ENCODE results near the gene GALE. TPM values are rescaled to one million over a fixed set of nuclear protein-coding genes. Genes with fewer than 3 reads are reported as not detected.
A peak's percentile ranks its signal among the peaks of the same experiment; 100 is the strongest.

Gene GALE
- total RNA-seq, 4 donors from 2014 or later, result 2.9 to 5.7 (median 4.1) TPM

DNA sequence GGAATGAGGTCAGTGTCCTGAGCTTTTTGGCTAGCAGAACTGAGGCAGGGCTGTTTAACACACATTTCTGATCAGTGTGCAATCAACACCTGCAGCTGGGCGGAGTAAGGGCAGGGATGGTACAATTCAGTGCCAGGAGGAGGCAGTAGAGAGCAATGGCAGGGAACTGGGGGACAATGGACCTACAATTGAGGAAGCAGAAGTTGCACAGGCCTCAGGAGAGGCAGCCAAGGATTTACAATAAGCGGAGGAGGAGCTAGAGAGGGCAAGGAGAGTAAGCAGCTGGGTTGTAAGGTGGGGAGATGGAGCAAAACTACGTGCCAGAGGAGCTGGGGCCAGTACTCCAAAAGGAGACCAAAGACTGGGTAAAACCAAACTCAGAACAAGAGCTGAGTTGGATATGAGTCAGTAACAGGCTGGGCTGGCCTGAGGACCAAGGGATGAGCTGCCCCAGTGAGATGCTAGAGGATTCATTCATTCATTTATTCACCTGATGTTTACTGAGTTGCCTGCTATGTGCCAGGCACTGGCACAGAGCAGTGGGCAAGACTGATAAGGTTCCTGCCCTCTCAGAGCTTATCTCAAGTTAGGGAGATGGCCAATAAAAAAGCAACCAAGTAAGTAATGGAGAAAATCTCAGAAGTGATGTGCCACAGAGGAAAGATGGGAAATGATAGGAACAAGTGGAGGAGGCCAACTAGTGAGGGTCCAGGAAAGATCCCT is 10.4 kb upstream of the GALE start:
- H3K27me3 ChIP-seq, result no peaks in the 10 kb centered on the region
- peaks cover 3 to 8% of the 10 kb centered on the region in 2 donors for H3K4me1 ChIP-seq
- DNase-seq, result no peak
- intact Hi-C loops (cut with DNase I; ENCODE audit: low total_unique reads) (no loop called here), in situ Hi-C loops (cut with MboI; ENCODE audit: low sequenced_read_pairs in 4 of 4) (loop anchor here in 2 of 4 donors (5.0 to 10.0 kb wide), 2 partner anchors 51 to 54 kb away; partner anchors contain the start of gene FUCA1 (in 1 of the 2))
- peak; percentile 3 to 43 for ATAC-seq
- peak overlapping the region in 1 of 4 donors; percentile 53 for H3K27ac ChIP-seq
- TF ChIP-seq, protein P1, sequence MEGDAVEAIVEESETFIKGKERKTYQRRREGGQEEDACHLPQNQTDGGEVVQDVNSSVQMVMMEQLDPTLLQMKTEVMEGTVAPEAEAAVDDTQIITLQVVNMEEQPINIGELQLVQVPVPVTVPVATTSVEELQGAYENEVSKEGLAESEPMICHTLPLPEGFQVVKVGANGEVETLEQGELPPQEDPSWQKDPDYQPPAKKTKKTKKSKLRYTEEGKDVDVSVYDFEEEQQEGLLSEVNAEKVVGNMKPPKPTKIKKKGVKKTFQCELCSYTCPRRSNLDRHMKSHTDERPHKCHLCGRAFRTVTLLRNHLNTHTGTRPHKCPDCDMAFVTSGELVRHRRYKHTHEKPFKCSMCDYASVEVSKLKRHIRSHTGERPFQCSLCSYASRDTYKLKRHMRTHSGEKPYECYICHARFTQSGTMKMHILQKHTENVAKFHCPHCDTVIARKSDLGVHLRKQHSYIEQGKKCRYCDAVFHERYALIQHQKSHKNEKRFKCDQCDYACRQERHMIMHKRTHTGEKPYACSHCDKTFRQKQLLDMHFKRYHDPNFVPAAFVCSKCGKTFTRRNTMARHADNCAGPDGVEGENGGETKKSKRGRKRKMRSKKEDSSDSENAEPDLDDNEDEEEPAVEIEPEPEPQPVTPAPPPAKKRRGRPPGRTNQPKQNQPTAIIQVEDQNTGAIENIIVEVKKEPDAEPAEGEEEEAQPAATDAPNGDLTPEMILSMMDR (IDR thresholded peaks at IDR 0.05 in 4 of 5, conservative IDR thresholded peaks at IDR 0.05 in 1 of 5), result peak; percentile 32 to 57 (median 49)
- no peak for TF ChIP-seq POLR2A (IDR thresholded peaks at IDR 0.05)
- H3K4me3 ChIP-seq, result no peak overlapping the region
- no peaks in the 10 kb centered on the region for H3K9me3 ChIP-seq
- H3K36me3 ChIP-seq, result peaks cover 0 to 56% of the 10 kb centered on the region in 2 donors

DNA sequence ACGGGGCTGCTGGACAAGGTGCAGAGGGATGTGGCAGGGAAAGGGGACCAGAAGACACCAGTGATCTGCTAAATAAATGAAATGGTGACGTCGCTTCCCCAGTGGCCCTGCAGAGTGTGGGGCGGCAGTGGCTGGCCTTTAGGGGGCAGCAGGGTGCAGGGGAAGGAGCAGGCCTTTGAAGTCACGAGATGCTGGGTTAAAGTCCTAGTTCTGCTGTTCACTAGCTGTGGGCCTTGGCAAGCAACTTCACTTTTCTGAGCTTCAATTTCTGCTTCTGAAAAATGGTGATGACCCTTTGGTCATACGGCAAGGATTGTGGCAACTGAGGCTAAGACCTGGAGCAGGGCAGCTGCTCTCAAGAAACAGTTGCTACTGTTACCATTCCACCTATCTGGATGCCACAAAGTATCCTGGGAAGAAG is 9.2 kb upstream of the GALE start:
- Histone ChIP-seq H3K4me3 (no peak overlapping the region), H3K9me3 (no peaks in the 10 kb centered on the region), H3K27ac (peak overlapping the region in 3 of 4 donors; percentile 39 to 53 (median 52)), H3K36me3 (peaks cover 0 to 44% of the 10 kb centered on the region in 2 donors), H3K27me3 (no peaks in the 10 kb centered on the region), H3K4me1 (peaks cover 0 to 6% of the 10 kb centered on the region in 2 donors)
- ATAC-seq, result peak; percentile 90 to 91
- DNase-seq, result peak; percentile 61 to 76
- in situ Hi-C loops (cut with MboI; ENCODE audit: low sequenced_read_pairs in 4 of 4) (loop anchor here in 3 of 4 donors (5.0 to 10.0 kb wide), 3 partner anchors 48 to 55 kb away; partner anchors contain the start of gene FUCA1 (in 1 of the 3)), intact Hi-C loops (cut with DNase I; ENCODE audit: low total_unique reads) (loop anchor here (1.0 to 2.0 kb wide), 2 partner anchors 45 to 59 kb away; partner anchors contain the start of gene FUCA1)
- no peak for TF ChIP-seq POLR2A (IDR thresholded peaks at IDR 0.05)
- TF ChIP-seq, protein P1 (IDR thresholded peaks at IDR 0.05 in 4 of 5, conservative IDR thresholded peaks at IDR 0.05 in 1 of 5), result peak; percentile 64 to 90 (median 85)

GRCh38 chr1:23807453-23807852 is 6.9 kb upstream of the GALE start:
- H3K36me3 ChIP-seq, result peaks cover 0 to 26% of the 10 kb centered on the region in 2 donors

GRCh38 chr1:23806280-23806679 is 5.7 kb upstream of the GALE start:
- intact Hi-C loops (cut with DNase I; ENCODE audit: low total_unique reads), result no loop called here
- H3K27me3 ChIP-seq, result no peaks in the 10 kb centered on the region

More at GRCh38 chr1:23807453-23807852, 6.9 kb upstream of the GALE start:
- intact Hi-C loops (cut with DNase I; ENCODE audit: low total_unique reads), result no loop called here
- DNase-seq (no peak), ATAC-seq (no peak)
- TF ChIP-seq, protein P1 (IDR thresholded peaks at IDR 0.05 in 4 of 5, conservative IDR thresholded peaks at IDR 0.05 in 1 of 5), result no peak
- no peak for TF ChIP-seq POLR2A (IDR thresholded peaks at IDR 0.05)
- no peaks in the 10 kb centered on the region for H3K27me3 ChIP-seq
- no peaks in the 10 kb centered on the region for H3K9me3 ChIP-seq
- H3K4me3 ChIP-seq, result no peak overlapping the region
- in situ Hi-C loops (cut with MboI; ENCODE audit: low sequenced_read_pairs in 4 of 4), result loop anchor here in 1 of 4 donors (5.0 kb wide), 1 partner anchor 50 kb away; no protein-coding TSS in a partner anchor
- peaks cover 0 to 6% of the 10 kb centered on the region in 2 donors for H3K4me1 ChIP-seq
- no peak overlapping the region for H3K27ac ChIP-seq

More at GRCh38 chr1:23806280-23806679, 5.7 kb upstream of the GALE start:
- Histone ChIP-seq H3K36me3 (peaks cover 0 to 22% of the 10 kb centered on the region in 2 donors), H3K9me3 (no peaks in the 10 kb centered on the region), H3K4me1 (peaks cover 8 to 12% of the 10 kb centered on the region in 2 donors), H3K4me3 (no peak overlapping the region), H3K27ac (no peak overlapping the region)
- in situ Hi-C loops (cut with MboI; ENCODE audit: low sequenced_read_pairs in 4 of 4), result loop anchor here in 1 of 4 donors (5.0 kb wide), 1 partner anchor 51 kb away; no protein-coding TSS in a partner anchor
- no peak for DNase-seq
- no peak for TF ChIP-seq POLR2A (IDR thresholded peaks at IDR 0.05)
- TF ChIP-seq, protein P1 (IDR thresholded peaks at IDR 0.05 in 4 of 5, conservative IDR thresholded peaks at IDR 0.05 in 1 of 5), result no peak
- no peak for ATAC-seq
